DOHH2 (cell line): ENCODE results near the gene EPB41L2.

ENCODE experiments used
- CTCF ChIP-seq: fragments of 200-600 bp; sonication (generic); IDR thresholded peaks from one replicate; pipeline ENCODE4 v1.5.1; 2014; ENCODE audit warnings: antibody characterized with exemption, mild to moderate bottlenecking, low read depth, low read length; ENCODE audit not compliant: poor library complexity, severe bottlenecking
- EZH2phosphoT487 ChIP-seq: fragments of 200-600 bp; sonication (generic); IDR thresholded peaks from 2 replicates; pipeline ENCODE4 v1.6.1; 2017; ENCODE audit warnings: borderline replicate concordance, mild to moderate bottlenecking, antibody characterized with exemption, low read length, moderate library complexity, mixed read lengths

GRCh38 chr6:130829333-130829910 is 233.6 kb downstream of the EPB41L2 start:
- TF ChIP-seq CTCF (no peak), EZH2phosphoT487 (no peak)
